ENCODE results near the gene SLC12A1. TPM values are rescaled to one million over a fixed set of nuclear protein-coding genes. Genes with fewer than 3 reads are reported as not detected.

Gene SLC12A1
- polyA plus RNA-seq, 2 of the 4 experiments (the other 2 are of a cell fraction): not detected

DNA sequence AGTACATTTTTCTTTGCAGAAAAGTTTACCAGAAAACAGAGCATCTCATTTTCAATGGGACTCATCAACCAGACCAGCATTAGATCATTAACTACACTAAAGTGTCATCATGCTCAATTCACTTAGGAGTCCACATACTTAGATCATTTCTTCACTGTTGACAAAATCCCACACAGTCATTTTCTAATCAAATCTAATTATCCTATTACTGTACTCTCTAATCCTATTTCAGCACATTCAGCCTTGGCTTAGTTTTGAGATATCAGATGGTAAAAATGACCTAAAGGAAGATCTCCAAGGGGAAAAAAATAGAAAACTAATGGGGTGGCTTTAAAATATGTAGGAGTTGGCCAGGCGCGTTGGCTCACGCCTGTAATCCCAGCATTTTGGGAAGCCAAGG, 19.8 kb upstream of the SLC12A1 start:
- no peak for FAIRE-seq
- Histone ChIP-seq H3K27ac (no peak overlapping the region), H3K4me3 (no peak overlapping the region), H3K4me1 (no peaks in the 10 kb centered on the region), H3K9me3 (no peaks in the 10 kb centered on the region), H3K4me2 (no peak overlapping the region)
- ATAC-seq: no peak
- TF ChIP-seq FOXS1 (CRISPR knock-in tag; IDR thresholded peaks at IDR 0.05) (no peak), NPAS2 (CRISPR knock-in tag; IDR thresholded peaks at IDR 0.05; ENCODE audit: borderline replicate concordance) (no peak), MAZ (IDR thresholded peaks at IDR 0.05; ENCODE audit: borderline replicate concordance, low read depth, low read length) (no peak), ZNF302 (CRISPR knock-in tag; IDR thresholded peaks at IDR 0.05) (no peak), FOSB (CRISPR knock-in tag; IDR thresholded peaks at IDR 0.05) (no peak), POLR2AphosphoS2 (conservative IDR thresholded peaks at IDR 0.05; ENCODE audit: low read length) (no peak), SMC3 (IDR thresholded peaks at IDR 0.05) (no peak), CBX8 (IDR thresholded peaks at IDR 0.05) (no peak)
- TF ChIP-seq, protein P1, sequence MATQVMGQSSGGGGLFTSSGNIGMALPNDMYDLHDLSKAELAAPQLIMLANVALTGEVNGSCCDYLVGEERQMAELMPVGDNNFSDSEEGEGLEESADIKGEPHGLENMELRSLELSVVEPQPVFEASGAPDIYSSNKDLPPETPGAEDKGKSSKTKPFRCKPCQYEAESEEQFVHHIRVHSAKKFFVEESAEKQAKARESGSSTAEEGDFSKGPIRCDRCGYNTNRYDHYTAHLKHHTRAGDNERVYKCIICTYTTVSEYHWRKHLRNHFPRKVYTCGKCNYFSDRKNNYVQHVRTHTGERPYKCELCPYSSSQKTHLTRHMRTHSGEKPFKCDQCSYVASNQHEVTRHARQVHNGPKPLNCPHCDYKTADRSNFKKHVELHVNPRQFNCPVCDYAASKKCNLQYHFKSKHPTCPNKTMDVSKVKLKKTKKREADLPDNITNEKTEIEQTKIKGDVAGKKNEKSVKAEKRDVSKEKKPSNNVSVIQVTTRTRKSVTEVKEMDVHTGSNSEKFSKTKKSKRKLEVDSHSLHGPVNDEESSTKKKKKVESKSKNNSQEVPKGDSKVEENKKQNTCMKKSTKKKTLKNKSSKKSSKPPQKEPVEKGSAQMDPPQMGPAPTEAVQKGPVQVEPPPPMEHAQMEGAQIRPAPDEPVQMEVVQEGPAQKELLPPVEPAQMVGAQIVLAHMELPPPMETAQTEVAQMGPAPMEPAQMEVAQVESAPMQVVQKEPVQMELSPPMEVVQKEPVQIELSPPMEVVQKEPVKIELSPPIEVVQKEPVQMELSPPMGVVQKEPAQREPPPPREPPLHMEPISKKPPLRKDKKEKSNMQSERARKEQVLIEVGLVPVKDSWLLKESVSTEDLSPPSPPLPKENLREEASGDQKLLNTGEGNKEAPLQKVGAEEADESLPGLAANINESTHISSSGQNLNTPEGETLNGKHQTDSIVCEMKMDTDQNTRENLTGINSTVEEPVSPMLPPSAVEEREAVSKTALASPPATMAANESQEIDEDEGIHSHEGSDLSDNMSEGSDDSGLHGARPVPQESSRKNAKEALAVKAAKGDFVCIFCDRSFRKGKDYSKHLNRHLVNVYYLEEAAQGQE (IDR thresholded peaks at IDR 0.05): no peak
- ChIA-PET CTCF (no interaction called here), POLR2A (no interaction called here)
- 57% methylated on average over 3 of the region's 3 CpGs for WGBS (ENCODE audit: missing lambda C conversion rate)
- DNase-seq (ENCODE audit: low read depth in 1 of 2, low spot score in 1 of 2): no peak

DNA sequence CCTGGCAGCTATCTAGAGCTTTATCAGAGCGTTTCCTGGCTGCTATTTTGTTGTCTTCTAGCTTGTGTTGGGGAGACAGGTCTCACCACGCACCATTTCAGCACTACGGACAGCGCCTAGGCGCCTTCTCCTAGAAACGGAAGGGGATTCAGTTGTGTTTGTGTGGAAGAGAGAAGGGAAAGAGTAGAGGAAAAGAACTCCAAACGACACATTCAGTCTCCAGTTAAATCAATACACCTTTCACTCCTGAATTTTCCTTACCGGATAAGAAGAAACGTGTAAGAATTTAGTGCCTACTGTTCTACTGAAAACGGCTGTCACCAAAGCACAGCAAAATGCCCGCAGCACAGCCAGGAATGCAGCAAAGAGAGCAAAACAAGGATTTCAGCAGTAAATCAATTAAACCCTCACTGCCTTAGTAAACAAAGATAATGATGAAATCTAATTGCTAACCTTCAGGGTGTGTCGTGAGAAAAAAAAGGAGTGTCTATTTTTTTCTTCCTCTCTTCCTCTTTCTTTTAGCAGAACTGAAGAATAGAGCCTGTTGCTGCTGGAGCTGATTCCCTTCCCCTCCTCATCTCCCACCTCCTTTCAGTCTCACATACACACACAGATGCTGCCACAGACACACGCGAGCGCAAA, 15.0 kb upstream of the SLC12A1 start:
- Histone ChIP-seq H3K4me1 (no peaks in the 10 kb centered on the region), H3K9me3 (no peaks in the 10 kb centered on the region), H3K4me2 (no peak overlapping the region), H3K4me3 (no peak overlapping the region), H3K27ac (no peak overlapping the region)
- CTCF ChIA-PET: no interaction called here
- TF ChIP-seq EHMT2 (IDR thresholded peaks at IDR 0.05; ENCODE audit: low read depth): peak; percentile 89; the same call in 1 of the 2 replicates
- TF ChIP-seq GATA3 (IDR thresholded peaks at IDR 0.05; ENCODE audit: borderline replicate concordance): no peak
- TF ChIP-seq MAZ (IDR thresholded peaks at IDR 0.05; ENCODE audit: borderline replicate concordance, low read depth, low read length): no peak
- TF ChIP-seq JUN (IDR thresholded peaks at IDR 0.05): no peak
- TF ChIP-seq, protein P2, sequence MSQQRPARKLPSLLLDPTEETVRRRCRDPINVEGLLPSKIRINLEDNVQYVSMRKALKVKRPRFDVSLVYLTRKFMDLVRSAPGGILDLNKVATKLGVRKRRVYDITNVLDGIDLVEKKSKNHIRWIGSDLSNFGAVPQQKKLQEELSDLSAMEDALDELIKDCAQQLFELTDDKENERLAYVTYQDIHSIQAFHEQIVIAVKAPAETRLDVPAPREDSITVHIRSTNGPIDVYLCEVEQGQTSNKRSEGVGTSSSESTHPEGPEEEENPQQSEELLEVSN (IDR thresholded peaks at IDR 0.05; ENCODE audit: borderline replicate concordance, low read depth): no peak
- no peak for TF ChIP-seq EP300 (IDR thresholded peaks at IDR 0.05)
- TF ChIP-seq TFCP2L1 (CRISPR knock-in tag; IDR thresholded peaks at IDR 0.05): no peak
- TF ChIP-seq ZNF302 (CRISPR knock-in tag; IDR thresholded peaks at IDR 0.05): no peak
- TF ChIP-seq, protein P1 (IDR thresholded peaks at IDR 0.05): peak; percentile 96
- no peak for TF ChIP-seq CEBPB (IDR thresholded peaks at IDR 0.05)
- TF ChIP-seq, protein P3, sequence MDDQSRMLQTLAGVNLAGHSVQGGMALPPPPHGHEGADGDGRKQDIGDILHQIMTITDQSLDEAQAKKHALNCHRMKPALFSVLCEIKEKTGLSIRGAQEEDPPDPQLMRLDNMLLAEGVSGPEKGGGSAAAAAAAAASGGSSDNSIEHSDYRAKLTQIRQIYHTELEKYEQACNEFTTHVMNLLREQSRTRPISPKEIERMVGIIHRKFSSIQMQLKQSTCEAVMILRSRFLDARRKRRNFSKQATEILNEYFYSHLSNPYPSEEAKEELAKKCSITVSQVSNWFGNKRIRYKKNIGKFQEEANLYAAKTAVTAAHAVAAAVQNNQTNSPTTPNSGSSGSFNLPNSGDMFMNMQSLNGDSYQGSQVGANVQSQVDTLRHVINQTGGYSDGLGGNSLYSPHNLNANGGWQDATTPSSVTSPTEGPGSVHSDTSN (IDR thresholded peaks at IDR 0.05): no peak
- no peak for TF ChIP-seq RAD21 (conservative IDR thresholded peaks at IDR 0.05 in 1 of 2, IDR thresholded peaks at IDR 0.05 in 1 of 2)
- no peak for TF ChIP-seq FOSB (CRISPR knock-in tag; IDR thresholded peaks at IDR 0.05)
- no peak for TF ChIP-seq CHD2 (IDR thresholded peaks at IDR 0.05; ENCODE audit: low read length, partially characterized antibody)
- no peak for TF ChIP-seq HOXA7 (CRISPR knock-in tag; IDR thresholded peaks at IDR 0.05)
- TF ChIP-seq CBX2 (IDR thresholded peaks at IDR 0.05; ENCODE audit: borderline replicate concordance, low read depth): no peak
- TF ChIP-seq CBX8 (IDR thresholded peaks at IDR 0.05): no peak
- DNase-seq (ENCODE audit: low read depth in 1 of 2, low spot score in 1 of 2) (peak in 1 of 2 experiments; percentile 26), ATAC-seq (peak in 1 of 2 experiments; percentile 64; a peak in 2 of 6 replicates), FAIRE-seq (no peak)
- POLR2A ChIA-PET: no interaction called here
- 43% methylated on average over 14 of the region's 15 CpGs for WGBS (ENCODE audit: missing lambda C conversion rate)
